HG02642 (cell line): ENCODE results near the gene CPED1.
A peak's percentile ranks its signal among the peaks of the same experiment; 100 is the strongest.
"Not testable (repeated sequence)": the region's sequence is repeated elsewhere in the genome, so short reads cannot be mapped to it uniquely, and the experiment has no call there.

ENCODE experiments used
- ATAC-seq: cut with Tn5 transposase; IDR thresholded peaks from one replicate; pipeline ENCODE4 v1.9.1; 2021; ENCODE audit warnings: mild to moderate bottlenecking; ENCODE audit not compliant: unreplicated experiment, poor library complexity

The CPED1 gene

DNA sequence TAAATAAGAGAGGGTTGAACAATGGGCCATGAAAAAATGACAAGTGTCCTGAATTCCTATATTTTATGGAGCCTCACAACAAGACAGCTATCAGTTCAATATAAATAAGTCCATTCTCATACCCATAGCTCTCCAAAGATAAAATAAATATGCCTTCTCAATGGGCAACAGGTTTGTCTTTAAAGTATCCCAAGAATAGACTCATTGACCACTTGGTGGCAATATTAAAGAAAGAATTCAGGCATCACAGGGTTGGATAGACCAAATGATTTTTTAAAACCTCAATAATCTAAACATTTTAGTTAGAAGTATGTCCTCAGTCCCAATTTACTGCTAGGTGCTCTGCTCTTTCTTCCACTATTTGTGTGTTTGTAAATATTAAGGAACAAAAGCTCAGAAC lies 175.2 kb downstream of the CPED1 start:
- ATAC-seq = no peak

DNA sequence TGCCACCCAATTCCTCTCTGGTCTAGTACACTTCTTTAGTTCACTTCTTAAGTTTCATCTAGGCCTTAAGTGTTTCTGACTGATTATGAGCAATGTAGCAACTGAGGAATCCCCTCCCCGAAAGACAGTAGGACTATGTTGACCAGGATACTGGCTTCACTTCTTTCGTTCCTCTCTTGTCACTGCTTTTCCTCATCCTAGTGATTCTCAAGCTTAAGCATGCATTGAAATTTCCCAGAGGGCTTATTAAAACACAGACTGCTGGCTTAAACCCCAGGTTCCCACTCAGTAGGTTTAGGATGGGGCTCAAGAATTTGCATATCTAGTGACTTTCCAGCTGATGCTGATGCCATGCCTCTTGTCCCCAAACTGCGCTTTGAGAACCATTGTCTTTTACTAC lies 175.7 kb downstream of the CPED1 start:
- no peak for ATAC-seq

DNA sequence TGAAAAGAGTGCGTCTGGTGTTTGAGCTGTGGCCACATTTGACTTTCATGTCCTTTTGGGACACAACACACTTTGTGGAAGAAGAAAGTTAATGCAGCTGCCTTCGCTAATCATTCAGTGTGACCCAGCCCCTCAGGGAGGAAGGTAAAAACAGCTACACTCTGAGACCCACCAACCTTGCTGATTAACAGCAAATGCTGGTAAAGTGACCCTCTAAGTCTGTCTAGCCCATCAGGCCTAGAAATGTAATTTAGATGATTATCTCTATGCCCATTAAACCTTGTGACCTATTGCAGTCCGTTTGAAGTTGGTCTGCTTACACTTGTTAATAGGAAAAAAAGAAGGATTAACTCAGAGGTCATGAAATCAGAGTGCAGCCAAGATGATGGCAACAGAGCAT lies 178.4 kb downstream of the CPED1 start:
- no peak for ATAC-seq

DNA sequence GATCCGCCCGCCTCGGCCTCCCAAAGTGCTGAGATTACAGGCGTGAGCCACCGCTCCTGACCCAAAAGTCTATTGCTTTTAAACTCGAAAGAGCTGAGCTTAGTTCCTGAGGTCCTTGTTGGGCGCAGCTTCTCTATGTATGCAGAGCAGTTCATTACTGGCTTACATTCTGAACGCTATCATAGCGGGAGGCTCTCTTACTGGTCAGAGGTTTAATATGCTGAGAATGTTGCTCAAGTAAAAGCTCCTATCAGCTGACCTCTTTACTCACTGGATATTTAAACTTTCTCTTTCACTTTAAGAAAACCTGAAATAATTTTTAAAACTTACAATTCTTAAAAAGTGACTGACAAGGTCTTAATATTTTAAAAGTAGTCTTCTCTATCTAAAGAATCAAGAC lies 179.5 kb downstream of the CPED1 start:
- no peak for ATAC-seq

DNA sequence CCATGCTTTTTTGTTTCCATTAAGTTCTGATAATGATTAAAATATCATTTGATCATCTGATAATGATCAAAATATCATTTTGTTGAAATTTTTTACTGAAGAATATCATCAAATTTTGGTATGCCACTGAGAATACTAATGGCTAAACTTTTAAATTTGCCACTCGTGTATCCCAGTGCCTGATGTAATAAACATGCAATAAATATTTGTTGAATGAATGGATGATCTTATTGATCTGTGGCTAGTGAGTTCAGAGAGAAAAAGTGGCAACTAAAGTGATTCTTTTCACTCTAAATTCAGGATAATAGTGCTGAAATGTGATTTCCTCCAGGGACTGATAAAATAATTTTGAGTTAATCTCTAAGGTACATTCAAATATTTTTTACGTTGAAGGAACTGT lies 181.0 kb downstream of the CPED1 start:
- ATAC-seq = no peak

DNA sequence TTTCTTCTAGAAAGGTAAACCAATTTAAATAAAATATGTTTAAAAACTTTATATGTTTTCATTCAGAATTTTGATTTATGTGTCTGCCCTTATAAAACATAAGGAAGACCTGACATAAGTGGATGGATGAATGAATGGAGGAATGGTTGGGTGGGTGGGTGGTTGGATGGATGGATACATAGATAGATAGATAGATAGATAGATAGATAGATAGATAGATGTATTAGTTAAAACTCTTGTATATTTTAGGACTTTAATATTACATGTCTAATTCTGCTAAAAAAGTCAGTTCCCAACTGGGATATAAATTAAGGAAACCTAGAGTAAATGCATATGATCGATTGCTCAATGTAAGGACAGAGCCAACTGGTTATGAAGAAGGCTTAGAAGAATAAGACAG lies 184.0 kb downstream of the CPED1 start:
- no peak for ATAC-seq

DNA sequence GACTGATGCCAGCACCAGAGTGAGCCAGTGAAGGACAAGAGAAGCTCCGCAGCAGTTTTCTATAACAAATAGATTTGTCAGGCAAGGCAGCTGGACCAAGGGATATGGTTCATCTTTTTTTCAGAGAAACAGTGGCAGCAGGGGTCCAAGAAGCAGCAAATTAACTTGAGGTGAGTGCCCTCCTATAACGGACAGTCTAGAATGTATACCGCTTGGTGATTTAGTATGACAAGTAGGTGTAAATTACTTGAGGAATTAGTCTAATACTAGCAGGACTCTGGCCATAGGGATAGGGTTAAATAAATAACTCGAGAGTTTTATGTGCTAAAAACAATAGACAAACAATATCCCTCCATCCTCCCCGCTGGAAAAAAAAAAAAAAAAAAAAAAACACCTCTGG lies 187.3 kb downstream of the CPED1 start:
- ATAC-seq = no peak

DNA sequence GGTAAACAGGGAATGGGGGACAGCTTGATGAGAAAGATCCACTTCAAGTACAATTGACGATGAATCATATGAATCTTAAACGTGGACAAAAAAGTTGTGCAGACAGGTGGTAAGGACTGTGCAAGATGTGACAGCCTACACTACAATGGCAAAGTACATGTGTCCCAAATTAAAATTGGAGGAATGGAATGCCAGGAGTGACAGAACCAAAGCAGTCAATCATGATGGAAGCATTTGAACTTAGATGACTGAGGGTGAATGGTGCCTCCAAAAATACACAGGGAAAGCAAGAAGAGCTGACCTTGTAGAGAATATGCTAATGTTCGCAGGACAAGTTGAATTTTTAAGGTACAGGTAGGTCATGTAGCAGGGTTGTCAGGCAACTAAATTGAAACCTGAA lies 189.9 kb downstream of the CPED1 start:
- ATAC-seq = no peak

DNA sequence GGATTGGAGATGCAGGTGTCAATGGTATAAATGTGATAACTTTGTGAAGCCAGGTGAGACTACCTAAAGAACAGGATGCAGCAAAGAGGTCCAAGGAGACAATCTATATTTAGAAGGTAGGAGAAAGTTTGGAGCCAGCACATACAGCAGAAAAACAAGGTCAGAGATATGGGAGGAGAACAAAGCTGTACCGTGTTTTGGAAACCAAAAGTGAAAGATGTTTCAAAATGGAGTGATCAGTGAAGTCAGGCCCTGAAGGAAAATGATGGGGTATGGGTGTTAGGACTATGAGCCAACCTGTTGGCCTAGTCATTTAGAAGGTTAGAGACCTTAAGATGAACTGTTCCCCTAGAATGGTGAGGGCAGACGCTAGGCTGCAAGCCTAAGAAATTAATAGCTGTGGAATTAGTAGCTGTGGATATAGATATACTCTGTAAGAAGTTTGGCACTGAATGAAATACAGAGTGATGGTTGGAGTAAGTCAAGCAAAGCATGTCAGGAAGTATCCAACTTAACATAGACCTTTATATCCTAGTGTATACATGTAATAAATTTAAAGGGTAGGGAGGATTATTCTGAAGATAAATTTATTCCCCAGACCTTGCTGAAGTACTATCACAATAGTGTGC lies 190.5 kb downstream of the CPED1 start:
- peak; percentile 62 for ATAC-seq

DNA sequence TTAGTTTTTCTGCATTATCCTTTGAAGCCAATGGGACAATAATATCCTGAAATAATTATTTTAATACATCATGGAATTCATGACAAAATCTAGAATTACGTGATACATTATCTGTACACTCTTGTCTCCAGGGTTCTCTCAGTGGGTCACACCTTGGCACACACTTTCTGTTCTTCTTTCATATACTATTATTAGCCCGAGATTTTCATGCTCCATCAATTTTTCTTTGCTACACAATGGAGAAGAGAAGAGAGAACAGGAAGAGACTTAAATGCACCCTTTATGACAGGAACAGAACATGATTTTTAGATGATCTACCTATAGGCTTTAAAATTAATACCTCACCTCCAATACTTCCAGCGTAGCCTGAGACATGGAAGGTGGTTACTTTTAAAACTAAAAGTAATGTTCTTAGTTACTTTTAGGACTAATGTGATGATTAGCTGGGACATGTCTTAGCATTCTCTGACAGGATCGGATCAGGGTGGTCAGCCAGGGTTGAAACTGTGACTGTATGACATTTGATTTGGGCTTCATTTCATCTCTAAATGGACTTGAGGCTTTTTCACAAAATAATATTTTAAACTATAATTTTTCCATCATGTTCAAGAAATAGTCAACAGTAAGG lies 192.0 kb downstream of the CPED1 start:
- peak; percentile 92 for ATAC-seq

DNA sequence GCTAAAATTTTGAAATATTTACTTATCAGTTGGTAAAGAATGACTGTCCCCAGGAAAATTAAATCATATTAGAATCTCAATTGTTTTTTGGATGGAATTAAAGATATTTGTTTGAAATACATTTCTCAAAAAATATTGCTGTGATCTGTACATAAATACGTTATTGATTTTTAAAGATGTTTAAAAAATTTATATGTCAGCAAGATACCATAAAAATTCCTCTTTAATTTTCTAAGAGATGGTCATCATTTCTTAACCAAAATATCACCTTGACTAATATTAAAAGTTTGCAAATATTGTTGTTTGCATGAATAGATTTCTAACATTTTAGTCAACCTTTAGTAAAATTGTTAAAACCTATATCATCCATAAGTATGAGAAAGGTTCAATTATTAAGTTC lies 192.8 kb downstream of the CPED1 start:
- ATAC-seq = no peak

DNA sequence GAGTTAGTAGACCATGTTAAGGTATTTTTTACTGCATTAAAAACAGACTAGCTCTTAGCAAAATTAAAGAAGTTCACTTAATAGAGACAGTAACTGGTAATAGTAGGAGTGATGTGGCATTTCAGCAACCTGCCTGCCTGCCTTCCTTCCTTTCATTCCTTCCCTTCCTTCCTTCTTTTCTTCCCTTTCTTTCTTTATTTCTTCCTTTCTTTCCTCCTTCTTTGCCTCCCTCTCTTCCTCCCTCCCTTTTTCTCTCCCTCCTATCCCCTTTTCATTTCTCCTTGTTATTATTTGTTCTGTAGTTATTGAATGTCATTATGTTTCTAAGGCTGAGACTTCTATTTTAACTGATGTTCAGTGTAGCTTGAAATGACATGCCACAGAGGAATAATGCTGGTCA lies 193.8 kb downstream of the CPED1 start:
- ATAC-seq = no peak

DNA sequence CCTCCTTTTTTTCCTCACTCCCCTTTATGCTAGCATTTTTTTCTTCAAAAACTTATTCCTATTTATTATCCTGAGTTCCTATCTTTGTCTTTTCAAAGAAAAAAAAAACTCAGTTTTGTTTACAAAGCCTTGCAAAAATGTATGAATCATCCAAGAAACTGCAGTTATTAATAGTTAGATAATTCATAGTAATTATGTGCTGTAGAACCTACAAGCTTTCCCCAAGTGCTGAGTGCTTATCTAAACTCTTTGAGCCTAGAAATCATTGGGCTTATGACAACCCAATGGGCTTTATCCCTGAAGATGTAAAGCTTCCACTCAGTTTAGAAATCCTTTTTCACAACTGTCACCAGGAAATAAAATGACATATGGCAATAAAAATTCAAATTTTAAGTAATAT lies 194.4 kb downstream of the CPED1 start:
- ATAC-seq = no peak

DNA sequence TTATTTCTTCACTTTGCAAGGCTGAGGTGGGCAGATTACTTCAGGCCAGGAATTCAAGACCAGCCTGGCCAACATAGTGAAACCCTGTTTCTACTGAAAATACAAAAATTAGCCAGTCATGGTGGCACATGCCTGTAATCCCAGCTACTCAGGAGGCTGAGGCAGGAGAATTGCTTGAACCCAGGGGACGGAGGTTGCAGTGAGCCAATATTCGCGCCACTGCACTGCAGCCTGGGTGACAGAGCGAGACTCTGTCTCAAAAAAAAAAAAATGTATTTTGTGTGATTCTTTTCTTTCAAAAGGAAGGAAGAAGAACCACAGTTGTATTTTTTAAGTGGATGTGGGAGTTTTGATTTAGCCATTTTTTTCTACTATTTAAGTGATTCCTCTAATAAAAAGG lies 195.4 kb downstream of the CPED1 start:
- not testable (repeated sequence) for ATAC-seq

DNA sequence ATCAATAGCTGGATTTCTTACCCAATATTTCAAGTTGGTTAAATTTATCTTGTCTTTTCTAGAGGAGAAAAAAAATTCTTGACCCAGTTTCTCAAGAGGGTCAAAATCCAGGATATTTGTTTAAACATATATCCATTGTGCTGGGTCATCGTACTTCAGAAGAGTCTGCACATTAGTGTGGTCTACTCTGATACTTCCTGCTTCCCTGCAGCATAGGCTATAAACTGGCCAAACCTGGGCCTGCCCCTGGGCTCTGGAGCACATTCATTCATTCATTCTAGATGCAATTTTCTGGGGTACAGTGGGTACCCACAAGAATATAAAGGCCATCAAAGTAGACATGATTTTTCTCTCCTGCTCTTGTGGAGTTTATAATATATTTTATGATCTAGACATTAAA lies 198.2 kb downstream of the CPED1 start:
- no peak for ATAC-seq

DNA sequence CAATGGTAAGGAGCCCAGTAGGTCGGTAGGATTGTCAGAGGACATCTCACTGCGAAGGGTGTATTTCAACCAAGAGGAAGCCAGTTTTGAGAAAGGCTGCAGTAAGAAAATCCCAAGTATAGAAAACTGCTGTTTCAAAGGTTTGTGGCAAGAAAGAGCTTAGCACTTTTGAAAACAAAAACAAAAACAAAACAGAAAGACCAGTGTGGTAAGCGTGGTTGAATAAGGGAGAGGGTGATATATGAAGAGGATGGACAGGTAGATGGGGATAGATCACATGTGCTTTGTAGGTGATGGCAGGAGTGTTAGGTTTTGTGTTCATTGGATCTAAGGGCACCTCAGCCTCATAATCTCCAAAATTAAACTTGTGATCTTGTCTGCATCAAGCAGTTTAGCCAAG lies 198.7 kb downstream of the CPED1 start:
- ATAC-seq = peak; percentile 92

DNA sequence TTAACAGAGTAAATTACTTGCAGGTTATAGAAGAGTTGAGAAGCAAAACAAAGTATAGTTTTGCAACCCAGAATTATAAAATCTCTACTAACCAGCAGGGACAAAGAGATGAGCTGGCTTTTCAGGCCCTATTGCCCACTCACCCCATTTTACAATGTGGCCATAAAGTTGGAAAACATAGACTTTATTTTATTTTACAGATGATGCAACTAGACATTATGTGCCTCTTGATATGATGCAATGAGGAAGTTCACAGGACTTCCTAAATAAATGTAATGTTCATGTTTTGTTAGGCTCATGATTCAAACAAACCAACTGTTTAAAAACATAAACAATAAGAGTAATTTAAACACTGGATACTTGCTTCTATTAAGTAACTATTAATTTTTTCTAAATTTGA lies 199.2 kb downstream of the CPED1 start:
- ATAC-seq = no peak

DNA sequence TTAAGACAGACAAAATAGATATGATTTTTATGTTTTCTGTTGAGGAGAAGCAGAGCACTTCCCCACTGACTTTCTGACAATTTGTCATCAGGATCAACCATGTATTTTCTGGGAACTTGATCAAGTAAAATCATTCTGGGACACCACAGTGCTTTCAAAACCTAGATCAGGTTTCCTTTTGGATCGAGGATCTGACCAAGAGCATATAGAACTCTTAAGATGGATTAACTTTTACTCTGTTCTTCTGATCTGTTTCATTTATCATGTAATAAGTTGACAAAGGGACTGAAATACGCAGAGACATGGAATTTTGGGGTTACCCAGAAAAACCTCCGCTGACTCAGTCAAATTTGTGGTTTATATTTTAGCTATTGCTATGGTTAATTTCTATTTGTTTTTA lies 204.3 kb downstream of the CPED1 start:
- no peak for ATAC-seq

DNA sequence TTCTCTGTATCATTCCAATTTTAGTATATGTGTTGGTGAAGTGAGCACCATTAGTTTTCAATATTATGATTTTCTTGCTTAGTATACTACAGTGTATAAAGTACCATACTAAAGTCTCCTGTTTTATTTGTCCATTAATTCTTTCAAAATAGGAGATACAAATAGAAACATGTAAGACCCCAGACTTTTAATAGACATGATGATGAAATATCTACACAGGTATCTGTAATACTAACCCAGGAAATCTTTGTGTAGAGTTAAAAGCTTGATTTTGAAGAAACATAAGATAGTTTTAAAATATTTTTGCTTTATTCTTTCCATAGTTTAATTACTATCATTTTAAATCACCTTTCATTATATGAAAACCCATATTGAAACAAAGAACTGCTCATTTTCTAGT lies 206.5 kb downstream of the CPED1 start:
- no peak for ATAC-seq

DNA sequence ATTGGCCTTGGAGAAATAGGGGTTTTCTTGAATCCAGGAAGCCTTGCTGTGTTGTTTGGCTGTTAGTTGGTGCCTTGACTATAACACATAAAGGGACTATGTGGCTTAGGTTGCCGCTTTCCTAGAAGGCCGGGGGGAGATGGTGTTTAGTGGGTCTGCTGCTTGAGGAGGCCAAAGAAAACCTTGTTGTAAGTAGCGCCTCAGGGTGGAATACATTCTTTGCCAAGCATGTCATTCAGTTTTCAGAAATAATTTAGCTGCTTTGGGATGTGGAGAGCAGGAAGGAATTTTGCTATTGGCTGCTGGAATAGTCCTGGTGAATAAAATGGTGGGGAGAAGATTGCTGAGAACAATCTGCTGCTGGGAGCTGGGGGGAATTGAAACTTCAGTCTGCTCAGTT lies 207.4 kb downstream of the CPED1 start:
- no peak for ATAC-seq

DNA sequence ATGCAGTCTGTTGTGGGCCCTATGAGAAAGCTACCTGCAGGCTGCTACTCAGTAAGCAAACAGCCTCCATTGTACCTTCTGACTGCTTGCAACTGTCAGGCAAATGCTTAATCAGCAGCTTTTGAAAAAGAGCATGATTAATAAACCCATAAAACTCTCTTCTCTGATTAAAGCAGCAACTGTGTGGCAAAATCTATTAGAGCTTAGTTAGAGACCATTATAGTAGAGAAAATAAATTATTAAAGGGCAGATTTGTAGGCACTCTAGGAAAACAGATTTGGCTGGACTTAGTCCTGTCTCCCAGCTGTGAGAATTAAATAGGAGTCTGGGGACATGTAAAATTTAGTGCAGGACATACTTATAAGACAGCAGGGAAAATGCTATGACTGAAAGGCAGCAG lies 207.8 kb downstream of the CPED1 start:
- ATAC-seq = no peak

DNA sequence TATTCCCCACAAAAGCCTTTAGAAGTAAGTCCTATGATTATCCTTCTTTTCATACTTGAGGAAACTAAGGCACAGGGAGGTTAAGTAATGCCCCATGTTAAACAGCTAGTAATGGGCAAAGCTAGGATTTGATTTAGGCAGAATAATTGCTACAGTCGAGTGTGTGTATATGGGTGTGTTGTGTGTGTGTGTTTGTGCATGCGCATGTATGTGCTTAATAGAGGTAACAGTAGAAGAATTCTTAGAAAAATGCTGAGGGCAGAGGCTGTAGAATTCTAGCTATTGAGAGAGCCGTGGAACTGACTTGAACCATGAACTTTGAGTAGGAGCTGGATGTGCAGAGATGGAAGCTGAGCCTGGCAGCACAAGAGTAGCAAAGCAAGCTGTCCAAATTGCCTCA lies 208.9 kb downstream of the CPED1 start:
- ATAC-seq = no peak

DNA sequence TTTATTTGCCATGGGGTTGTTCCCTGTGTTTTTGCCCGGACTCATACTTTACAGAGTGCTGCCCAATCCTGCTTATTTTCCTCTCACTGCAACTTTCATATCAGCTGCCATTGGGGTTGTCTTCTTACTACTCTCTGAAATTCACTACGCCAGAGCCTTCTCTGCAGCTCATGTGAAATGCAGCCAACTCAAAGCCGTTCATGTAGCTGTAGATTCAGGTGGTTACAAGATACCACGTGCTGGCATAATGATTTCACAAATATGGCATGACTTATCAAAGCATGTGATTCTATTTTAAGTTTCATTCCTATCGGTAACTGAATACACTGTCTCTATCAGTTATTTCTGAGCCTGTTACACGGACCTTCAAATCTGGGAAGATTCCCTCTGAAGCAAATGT lies 210.0 kb downstream of the CPED1 start:
- ATAC-seq = no peak
